ENCODE results near the gene MKRN2OS. TPM values are rescaled to one million over a fixed set of nuclear protein-coding genes. Genes with fewer than 3 reads are reported as not detected.

The MKRN2OS gene
- total RNA-seq, 1 donor from 2014 or later, result 0.23 TPM

DNA sequence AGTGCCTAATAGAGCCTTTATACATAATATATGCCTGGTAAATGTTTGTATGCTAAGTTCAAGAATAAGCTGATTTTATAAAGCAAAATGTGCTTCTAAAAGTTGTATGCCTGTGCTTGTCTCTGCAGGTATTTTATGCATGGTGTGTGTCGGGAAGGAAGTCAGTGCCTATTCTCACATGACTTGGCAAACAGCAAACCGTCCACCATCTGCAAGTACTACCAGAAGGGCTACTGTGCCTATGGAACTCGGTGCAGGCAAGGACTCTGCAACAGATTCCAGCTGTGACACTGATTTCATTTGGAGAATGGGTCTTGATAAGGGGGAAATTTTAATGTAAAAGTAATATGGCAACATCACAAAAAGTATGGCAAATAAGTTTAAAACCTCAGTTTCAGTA lies 23.4 kb upstream of the MKRN2OS start:
- no peak for DNase-seq (ENCODE audit: low read depth)
- H3K4me3 ChIP-seq (ENCODE audit: low read depth, low read length), result no peak overlapping the region
- TF ChIP-seq, protein P1, sequence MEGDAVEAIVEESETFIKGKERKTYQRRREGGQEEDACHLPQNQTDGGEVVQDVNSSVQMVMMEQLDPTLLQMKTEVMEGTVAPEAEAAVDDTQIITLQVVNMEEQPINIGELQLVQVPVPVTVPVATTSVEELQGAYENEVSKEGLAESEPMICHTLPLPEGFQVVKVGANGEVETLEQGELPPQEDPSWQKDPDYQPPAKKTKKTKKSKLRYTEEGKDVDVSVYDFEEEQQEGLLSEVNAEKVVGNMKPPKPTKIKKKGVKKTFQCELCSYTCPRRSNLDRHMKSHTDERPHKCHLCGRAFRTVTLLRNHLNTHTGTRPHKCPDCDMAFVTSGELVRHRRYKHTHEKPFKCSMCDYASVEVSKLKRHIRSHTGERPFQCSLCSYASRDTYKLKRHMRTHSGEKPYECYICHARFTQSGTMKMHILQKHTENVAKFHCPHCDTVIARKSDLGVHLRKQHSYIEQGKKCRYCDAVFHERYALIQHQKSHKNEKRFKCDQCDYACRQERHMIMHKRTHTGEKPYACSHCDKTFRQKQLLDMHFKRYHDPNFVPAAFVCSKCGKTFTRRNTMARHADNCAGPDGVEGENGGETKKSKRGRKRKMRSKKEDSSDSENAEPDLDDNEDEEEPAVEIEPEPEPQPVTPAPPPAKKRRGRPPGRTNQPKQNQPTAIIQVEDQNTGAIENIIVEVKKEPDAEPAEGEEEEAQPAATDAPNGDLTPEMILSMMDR (conservative IDR thresholded peaks at IDR 0.05; ENCODE audit: low read depth, low read length), result no peak

DNA sequence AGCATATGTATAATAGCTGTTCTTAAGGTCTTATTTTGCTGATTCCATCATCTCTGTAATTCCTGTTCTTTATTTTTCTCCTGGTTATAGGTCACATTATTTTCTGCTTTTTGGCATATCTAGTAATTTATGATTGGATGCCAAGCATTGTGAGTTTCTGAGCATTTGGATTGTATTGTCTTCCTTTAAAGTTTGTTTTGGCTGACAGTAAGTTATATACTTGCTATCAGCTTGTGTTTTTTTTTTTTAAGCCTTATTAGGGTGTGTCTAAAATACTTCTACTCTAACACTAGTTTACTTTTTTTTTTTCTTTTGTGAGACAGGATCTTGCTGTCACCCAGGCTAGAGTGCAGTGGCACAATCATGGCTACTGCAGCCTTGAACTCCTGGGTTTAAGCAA lies 21.7 kb upstream of the MKRN2OS start:
- no peak overlapping the region for H3K4me3 ChIP-seq (ENCODE audit: low read depth, low read length)
- TF ChIP-seq, protein P1 (conservative IDR thresholded peaks at IDR 0.05; ENCODE audit: low read depth, low read length), result no peak
- no peak for DNase-seq (ENCODE audit: low read depth)

DNA sequence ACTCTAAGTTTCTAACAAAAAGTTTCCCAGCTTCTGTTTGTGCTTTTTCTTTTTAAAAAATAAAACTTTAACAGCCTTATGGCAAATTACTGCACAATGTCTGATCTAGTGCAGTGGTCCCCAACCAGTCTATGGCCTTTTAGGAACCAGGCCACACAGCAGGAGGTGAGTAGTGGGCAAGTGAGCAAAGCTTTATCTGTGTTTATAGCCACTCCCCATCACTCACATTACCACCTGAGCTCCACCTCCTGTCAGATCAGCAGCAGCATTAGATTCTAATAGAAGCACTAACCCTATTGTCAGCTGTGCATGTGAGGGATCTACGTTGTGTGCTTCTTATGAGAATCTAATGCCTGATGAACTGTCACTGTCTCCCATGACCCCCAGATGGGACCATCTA lies 17.2 kb upstream of the MKRN2OS start:
- no peak overlapping the region for H3K4me3 ChIP-seq (ENCODE audit: low read depth, low read length)
- DNase-seq (ENCODE audit: low read depth), result no peak
- TF ChIP-seq, protein P1 (conservative IDR thresholded peaks at IDR 0.05; ENCODE audit: low read depth, low read length), result no peak

DNA sequence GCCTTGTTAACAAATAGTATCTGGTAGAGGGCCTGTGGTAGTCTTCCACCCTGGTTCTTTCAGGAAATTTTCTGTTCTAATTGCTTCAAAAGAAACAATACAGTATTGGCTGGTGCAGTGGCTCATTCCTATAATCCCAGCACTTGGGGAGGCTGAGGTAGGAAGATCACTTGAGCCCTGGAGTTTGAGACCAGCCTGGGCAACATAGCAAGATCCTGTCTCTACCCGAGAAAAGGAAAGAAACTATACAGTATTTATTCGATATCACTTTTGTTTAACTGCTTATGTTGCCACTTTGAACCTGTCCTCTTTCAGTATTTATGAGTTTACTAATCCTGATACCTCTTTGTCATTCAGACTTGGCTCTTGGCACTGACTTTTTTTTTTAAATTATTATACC lies 16.1 kb upstream of the MKRN2OS start:
- no peak for DNase-seq (ENCODE audit: low read depth)
- TF ChIP-seq, protein P1 (conservative IDR thresholded peaks at IDR 0.05; ENCODE audit: low read depth, low read length), result no peak
- H3K4me3 ChIP-seq (ENCODE audit: low read depth, low read length), result no peak overlapping the region

DNA sequence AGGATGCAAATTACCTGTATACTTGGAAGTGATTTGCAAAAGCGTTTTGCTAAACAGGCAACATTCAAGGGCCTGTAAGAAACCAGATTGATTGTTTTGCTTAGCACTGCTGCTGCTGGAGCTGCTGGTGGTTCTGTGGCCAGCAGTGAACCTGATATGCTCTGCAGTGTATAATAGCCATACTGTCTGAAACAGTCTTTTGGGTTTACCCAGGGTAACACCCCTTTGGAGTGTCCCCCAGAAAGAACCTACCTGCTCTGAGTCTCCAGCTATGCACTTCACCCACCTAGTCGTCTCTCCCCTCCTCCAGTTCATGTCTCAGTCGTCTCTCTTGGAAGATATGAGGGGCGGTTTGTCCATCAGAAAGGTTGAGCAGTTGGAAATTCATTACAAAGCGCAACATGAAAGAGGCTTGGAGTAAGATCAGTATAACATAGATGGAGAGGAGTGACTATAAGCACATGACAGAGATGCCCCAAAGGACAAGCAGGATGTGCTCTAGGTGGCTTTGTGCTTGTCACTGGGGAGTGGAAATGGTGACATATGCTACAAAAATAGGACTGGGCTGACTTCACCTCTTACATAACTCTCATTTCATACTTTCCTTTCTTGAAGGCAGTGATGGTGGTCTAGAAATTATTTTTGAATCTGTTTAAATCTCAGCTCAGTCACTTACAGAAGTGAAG lies 15.3 kb upstream of the MKRN2OS start:
- TF ChIP-seq, protein P1 (conservative IDR thresholded peaks at IDR 0.05; ENCODE audit: low read depth, low read length), result no peak
- DNase-seq (ENCODE audit: low read depth), result no peak
- H3K4me3 ChIP-seq (ENCODE audit: low read depth, low read length), result no peak overlapping the region

DNA sequence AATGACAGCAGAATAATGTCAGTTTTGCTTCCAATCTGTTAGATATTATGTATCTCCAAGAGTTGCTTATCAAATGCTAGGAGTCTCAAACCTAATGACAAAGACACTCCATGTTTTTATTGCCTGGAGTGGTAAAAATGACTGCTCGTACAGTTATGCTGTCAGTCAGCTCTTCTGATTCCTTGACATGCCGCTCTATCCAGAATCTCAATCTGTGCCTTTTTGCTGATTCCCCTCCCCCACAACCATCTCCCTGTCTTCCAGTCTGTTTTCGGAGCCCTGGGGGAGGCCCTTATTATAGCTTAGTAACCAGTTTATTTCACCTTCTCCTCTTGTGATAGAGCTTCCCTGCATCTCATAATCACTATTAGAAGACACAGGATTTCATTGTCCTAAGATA lies 14.2 kb upstream of the MKRN2OS start:
- TF ChIP-seq, protein P1 (conservative IDR thresholded peaks at IDR 0.05; ENCODE audit: low read depth, low read length), result no peak
- DNase-seq (ENCODE audit: low read depth), result no peak
- H3K4me3 ChIP-seq (ENCODE audit: low read depth, low read length), result no peak overlapping the region

DNA sequence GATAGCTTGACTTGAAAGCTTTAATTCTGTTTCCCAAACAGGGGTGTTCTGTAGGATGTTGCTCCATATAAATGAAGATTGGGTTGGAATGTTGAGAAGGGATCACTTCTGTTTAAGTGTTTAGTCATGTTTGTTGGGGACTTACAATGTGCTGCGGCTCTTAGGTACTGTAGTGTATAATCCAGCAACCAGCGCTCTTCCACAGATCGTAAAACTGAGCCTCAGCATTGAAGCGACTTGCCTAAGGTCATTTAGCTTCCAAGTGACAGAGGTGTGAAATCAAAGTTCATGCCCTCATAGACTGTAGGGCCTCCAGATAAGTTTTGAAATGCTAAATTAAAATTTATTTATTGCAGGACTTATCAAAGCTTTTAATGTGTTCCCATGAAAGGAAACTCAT lies 13.4 kb upstream of the MKRN2OS start:
- peak overlapping the region; percentile 98 for H3K4me3 ChIP-seq (ENCODE audit: low read depth, low read length)
- TF ChIP-seq, protein P1 (conservative IDR thresholded peaks at IDR 0.05; ENCODE audit: low read depth, low read length), result no peak
- no peak for DNase-seq (ENCODE audit: low read depth)
